HG02588 (cell line): Measurements from ENCODE around the gene TBATA.

ENCODE experiments used
- ATAC-seq: cut with Tn5 transposase; IDR thresholded peaks from one replicate; pipeline ENCODE4 v1.9.1; 2021; ENCODE audit warnings: mild to moderate bottlenecking, moderate library complexity; ENCODE audit not compliant: unreplicated experiment

TBATA gene

DNA sequence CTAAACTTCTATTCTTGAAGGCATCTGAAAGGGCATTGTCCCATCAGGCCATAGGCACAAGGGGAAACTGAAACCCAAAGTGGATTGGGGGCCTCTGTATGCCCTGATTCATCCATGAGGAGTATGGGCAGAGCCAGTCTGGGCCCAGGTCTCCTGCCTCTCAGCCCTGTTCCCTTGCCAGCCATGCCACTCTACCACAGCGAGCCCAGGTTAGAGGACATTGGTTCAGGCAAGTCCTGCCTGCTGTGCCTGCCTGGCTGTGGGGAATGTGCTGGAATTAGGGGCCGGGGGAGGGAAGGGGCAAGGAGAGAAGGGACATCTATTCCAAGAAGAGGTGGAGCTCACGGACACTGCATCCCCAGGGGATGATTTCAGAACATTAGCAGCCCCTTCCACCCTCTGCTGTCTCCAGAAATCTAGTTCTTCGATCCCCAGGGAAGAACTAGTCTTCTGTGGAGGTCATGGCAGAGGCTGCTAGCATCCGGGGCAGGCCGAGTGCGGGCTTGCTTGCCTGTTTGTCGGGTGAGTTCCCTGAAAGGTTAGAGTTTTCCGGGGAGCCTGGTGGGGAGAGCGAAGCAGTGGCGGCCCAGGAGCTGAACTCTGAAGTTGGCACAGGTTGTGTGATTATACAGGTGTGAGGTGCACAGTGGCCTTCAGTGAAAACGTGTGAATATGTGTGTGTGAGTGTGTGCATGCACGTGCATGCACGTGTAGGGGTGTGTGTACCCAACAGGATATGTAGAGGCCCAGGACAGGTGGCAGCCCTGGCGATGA is 37.8 kb downstream of the TBATA start:
- no peak for ATAC-seq

DNA sequence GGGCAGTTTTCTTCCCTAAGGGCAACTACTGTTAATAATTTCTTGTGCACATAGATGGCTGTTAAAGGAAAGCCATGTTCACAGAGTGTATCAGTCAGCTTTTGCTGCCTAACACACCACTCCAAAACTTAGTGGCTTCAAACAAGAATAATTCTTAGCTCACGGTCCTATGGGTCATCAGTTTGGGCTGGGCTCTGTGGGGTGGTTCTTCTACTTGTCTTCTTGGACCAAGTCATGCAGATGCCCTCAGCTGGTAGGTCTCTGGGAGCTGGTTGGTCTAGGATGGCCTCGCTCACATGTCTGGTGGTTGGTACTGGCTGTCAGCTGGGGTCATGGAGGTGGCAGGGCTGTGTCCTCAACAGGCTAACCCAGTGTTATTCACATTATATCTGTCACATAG is 39.6 kb downstream of the TBATA start:
- no peak for ATAC-seq

DNA sequence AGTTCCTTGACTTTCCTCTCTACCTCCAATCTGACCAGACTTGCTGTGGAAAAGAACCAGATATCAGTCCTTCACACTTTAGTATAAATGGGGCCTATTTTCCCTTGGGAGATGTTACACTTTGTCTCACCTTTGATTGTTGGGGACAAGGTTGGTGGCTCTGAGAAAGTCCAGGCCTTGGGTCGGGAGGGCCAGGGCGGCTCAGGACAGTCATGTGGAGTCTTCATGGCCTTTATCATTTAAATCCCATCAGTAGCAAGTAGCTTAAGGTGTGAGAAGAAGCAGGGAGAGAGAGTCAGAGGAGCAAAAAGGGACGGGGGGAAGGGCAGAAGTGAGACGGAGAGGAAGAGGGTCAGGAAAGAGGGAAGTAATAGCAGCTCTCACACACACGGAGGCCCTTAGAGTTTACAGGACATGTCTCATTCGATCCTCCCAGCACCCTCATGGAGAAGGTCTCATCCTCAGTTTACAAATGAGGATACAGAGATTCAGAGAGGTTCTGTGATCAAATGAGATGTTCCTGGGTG is 40.5 kb downstream of the TBATA start:
- ATAC-seq: no peak

DNA sequence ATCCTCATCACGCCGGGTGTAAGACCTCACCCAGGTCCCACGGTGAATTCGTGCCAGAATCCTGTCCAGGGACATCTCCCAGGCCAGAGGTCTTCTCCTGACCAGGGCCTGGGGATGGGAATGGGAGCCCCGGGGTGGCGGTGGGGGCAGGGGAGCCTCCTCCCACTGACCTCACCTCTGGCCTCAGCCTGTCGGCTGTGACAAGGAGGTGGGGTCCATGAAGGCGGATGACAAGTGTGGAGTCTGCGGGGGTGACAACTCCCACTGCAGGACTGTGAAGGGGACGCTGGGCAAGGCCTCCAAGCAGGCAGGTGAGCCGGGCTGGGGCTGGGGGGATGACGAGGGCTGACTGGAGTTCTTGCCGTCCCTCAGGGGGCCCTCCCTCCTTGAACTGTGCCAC is 41.3 kb downstream of the TBATA start:
- no peak for ATAC-seq

DNA sequence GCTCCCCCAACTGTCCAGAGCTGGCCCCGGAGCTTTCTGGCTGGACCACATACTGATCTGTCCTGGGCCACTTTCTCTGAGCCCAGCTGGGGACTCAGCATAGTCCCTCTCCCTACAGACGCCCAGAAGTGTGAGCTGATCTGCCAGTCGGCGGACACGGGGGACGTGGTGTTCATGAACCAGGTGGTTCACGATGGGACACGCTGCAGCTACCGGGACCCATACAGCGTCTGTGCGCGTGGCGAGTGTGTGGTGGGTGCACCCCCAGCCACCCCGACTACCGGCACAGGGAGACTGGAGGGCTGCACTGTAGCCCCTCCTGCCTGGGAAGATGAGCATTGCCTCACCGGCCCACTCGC is 41.8 kb downstream of the TBATA start:
- no peak for ATAC-seq

DNA sequence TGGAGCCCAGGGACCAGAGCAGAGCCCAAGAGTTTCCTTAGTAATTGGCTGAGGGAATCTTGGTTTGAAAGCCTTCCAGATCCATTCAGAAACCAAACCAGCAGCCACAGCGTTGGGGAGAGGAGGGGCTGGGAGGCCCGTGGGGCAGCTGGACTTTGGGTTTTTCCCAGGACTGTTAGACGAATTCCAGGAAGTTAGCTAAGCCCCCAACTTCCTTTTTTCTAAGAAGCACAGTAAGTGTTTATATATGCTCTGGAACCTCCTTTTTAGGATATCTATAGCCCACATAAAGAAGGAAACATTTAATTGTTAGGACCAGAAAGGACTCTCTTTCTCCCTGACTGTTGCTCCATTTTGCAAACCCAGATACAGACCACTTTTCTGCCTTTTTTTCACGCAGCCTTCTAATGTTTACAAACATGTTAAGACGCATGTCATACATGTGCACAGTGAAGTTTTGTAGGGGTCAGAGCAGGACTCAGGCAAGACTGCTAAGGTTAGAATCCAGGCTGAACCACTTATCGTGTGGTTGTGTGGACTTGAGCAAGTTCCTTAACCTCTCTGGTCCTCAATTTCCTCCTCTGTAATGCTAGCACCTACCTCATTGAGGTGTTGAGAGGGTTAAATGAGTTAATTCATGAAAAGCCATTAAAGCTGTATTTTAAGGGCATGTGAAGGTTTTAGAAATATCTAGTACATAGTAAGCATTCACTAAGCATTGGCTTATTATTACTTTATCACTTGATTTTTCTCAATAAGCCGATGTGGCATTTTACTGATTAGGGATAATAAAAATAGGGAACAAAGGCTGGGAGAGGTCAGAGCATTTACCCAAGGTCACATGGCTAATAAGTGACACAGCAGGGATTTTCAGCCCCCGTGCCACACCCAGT is 42.4 kb downstream of the TBATA start:
- ATAC-seq: no peak

DNA sequence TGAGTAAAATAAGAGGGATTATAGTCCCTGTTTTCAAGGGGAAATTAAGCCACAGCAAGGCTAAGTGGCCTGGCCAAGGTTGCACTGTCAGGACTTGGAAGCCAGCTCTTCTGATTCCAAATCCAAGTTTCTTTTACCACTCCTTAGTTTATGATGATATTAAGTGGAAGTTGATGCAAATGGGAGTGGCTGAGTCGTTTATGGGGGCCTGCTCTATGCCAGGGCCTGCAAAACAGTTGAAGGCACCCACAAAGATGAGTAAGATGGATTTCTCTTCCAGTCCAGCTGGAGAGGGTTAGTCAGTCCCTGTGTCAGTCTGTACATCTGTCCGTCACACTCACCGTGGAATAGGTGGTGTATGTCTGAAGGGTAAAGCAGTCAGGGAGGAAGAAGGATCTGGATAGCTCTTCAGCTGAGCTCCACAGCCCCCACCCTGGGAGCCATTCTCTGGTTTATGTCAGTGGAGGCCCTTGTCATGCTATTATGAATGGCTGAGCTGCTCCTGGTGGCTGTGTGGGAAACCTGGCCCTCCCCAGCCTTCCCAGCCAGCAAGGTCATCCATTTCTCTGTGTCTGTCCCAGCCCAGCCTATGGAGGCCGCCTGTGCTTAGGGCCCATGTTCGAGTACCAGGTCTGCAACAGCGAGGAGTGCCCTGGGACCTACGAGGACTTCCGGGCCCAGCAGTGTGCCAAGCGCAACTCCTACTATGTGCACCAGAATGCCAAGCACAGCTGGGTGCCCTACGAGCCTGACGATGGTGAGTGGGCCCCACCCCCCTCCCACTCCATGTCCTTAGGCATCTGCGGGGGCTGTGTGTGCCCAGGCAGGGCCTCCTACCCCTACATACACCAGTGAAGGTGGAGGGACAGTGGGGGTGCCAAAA is 44.5 kb downstream of the TBATA start:
- ATAC-seq: no peak

DNA sequence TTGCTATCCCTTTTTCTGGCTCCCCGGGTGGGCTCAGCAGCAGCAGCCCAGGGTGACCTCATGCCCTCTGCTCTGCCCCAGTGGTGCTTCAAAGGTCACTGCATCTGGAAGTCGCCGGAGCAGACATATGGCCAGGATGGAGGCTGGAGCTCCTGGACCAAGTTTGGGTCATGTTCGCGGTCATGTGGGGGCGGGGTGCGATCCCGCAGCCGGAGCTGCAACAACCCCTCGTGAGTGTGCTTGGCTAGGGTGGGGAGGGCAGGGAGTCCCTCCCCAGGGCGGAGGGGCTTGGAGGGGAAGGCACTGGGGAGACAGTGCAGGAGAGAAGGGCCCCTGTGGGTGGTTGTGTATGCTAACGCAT is 46.4 kb downstream of the TBATA start:
- ATAC-seq: no peak

DNA sequence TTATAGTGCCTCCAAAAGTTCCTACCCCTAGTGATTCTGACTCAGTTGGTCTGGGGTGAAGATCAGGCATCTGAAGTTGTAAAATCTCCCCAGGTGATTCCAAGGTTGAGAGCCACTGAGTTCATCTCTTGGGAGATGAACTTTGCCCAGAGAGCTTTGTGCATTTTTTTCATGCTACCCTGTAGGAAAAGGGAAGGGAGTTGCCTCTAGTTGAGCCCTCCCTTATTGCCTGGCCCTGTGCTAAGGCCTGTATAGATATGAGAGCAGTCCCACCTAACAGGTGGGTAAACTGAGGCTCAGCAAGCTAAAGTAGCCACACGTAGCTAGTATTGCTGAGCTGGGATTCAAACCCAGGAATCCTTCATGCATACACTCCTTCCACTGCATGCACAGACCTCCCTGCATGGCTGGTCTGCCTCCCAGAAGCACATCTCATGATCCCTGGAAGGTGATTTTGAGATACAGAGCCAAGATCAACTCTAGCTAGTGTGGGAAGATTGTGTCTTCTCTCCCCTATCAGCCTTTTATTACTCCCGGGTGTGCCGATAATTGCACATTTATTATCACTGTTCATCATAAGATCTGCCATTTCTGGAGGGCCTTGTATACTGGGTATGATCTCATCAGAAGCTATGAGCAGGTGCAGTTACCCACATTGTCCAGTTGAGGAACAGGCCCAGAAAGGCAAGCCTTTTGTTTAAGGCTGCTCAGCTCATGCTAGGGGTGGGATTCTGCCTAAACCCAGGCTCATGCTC is 47.0 kb downstream of the TBATA start:
- no peak for ATAC-seq

DNA sequence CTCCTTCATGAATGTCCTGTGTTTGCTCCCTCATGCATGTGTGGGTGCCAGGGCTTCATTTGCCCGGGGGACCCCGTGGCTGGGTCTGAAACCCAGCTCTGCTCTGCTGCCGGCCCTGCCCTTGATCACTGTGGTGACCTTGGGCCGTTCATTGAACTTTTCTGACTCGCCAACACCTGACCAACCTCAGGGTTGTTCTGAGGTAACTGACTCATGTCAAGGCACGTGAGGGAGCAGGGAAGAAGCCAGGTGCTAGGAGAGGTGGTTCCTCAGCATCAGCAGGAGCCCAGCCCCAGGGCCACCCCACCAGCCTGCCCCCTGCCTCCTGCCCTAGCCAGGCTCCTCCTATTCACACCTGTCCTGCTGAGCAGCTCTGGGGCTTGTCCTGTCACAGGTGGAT is 47.9 kb downstream of the TBATA start:
- ATAC-seq: no peak

DNA sequence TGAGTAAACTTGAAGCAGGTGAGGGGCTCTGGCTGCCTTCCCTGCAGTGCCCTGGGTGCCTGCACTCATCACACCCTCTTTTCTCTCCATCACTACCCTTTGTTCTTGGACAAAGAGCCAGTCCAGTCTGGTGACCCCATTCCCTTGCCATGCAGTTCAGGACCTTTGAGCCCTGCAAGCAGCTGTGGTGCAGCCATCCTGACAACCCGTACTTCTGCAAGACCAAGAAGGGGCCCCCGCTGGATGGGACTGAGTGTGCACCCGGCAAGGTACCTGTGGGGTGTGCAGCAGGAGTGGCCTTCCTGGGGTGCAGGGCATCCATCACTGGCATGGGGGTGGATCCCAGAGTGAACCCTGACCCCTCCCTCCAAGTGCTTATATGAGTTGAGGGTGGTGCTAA is 48.7 kb downstream of the TBATA start:
- no peak for ATAC-seq

DNA sequence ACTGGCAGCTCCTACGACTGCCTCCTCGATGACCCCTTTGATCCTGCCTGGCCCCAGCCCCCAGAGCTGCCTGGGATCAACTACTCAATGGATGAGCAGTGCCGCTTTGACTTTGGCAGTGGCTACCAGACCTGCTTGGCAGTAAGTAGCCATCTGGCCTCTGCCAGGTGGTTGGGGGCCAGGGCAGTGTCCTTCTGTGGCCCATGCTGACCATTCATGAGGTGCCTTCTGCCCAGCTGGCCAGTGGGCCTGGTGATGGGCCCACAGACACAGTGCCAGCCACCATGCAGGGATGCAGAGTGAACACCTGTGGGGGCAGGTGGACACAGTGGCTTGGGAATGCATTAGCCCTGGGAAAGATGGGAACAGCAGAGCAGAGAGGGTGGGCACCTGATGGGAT is 50.0 kb downstream of the TBATA start:
- no peak for ATAC-seq

DNA sequence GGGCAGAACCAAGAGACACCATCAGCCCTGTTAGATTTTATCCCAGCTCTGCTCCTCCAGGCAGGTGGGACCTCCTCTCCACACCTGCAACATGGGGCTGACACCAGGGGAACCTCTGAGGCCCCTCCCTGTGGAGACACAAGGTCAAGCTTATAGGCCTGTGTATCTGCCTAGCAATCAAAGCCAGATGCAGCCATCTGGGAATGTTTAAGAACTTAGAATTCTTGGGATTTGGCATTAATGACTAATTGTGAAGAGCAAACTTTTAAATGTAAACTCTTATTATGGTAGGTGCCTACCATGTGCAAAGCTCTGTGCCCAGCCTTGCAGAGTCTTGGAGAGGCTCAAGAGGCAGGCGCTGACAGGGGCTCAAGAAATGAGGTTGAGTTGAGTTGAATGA is 52.1 kb downstream of the TBATA start:
- no peak for ATAC-seq

DNA sequence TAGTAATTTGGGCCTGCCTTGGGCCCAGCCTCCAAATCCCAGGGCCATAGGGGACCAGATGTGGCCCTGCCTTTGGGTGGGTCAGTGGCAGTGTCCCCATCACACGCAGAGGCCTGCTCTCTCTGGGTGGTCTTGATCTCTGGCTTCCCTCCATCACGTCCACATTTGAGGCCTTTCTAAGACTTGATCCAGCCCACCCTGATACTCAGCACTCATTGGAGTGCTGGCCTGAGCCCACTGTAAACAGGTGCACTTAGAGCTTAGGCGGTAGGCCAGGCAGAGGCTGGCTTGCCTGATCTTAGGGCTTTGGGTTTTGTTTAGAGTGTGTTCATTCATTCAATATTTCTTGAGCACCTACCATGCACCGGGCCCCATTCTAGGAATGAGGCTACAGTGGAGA is 52.6 kb downstream of the TBATA start:
- ATAC-seq: no peak

DNA sequence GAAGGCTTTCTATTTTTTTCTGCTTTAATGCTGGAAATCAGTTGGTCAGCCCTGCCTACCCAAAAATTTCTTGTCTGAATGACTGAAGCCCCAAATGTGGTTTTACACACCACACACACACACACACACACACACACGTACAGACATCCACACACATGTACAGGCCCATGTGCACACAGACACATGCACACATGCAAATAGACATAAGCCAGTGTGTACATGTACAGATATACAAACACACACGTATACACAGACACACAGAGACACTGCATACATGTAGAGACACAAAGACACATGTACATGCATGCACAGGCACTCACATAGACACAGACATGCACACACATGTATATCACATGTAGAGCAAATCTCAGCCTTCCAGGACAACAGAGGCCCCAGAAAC is 54.2 kb downstream of the TBATA start:
- no peak for ATAC-seq

DNA sequence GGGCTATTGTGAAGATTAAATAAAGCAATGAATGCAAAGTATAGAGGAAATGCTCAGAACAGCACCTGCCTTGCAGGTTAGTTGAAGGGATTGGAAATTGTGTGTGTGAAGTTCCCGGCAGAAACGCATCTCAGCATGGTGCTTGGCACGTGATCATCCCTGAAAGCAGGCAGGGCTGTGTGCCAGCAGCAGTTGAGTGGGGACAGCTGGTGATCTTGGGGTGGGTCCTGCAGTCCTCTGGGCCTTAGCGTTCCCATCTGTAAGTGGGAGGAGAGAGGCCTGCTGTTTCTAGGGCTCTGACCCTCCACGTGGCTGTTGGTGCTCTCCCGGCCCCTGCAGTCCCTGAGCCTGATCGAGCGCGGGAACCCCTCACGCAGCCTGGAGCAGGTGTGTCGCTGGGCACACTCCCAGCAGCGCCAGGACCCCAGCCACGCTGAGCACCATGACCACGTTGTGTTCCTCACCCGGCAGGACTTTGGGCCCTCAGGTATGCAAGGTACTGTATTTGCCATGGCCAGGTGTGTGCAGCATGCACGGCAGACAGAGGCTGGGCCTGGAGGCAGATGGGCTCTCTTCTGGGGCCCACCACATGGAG is 55.3 kb downstream of the TBATA start:
- no peak for ATAC-seq

DNA sequence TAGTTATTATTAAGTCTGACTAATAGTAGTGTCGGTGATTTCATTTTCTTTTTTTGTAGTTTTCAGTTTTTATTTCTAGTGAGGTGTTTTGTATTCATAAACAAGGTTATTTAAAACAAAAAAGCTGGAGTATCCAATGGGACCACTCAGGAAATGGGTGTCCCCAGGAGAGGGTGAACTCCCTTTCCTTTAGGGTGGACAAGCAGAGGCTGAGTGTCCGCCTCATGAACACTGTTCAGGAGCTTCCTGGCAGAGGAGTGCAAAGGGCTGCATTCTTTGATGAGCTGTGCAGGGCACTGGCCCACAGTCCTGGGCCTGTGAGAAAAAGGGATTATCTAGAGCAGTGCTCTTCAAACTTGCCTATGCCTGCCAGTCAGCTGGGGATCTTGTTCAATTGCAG is 56.8 kb downstream of the TBATA start:
- no peak for ATAC-seq

DNA sequence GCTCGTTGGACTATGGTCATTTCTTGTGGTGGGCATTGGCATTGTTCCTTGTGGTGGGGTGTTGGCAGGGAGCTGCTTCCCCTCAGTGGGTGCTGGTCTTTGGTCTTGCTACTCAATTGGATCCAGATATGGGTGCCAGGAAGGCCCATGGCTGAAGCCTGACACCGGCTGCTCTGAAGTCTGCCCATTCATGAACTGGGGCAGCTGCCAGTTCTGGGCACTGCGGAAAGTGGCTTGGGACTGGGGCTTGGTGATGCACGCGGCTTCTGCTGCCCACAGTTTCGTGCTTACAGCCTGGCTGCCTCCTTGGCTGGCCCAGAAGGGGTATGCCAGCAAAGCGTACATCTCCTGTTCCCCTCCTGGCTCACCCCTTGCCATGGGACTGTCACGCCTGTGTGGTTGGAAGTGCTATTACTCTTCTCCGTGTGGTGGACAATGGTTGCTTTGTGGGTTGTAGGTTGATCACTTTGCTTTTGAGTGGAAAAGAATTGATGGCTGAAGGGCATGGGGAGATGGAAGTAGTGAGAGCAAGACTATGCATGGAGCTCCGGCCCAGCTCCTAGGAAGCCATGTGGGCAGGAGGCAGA is 58.2 kb downstream of the TBATA start:
- ATAC-seq: no peak

DNA sequence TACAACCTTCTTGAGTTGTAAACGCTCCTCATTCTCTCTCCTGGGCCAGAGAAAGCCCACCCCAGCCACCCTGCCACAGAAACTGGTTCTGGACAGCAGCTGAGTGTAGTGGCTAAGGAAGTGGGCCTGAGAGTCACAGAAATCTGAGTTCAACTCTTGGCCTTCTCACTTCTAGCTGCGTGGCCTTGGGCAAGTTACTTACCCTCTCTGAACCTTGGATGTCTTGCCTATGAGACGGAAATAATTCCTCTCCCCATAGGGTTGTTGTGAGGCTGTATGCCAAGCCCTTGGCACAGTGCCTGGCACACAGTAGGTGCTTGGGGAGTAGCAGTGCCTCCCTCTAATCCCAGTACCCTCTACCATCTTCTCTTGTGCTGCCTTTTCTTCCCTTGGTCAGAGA is 61.4 kb downstream of the TBATA start:
- ATAC-seq: no peak
